OCI-LY3 (cell line): ENCODE results near the gene RERE.

Source experiments
- CTCF ChIP-seq: fragments of 200-600, 300-600 bp; sonication (generic); IDR thresholded peaks from 2 replicates; pipeline ENCODE4 v1.5.1; 2014; ENCODE audit warnings: antibody characterized with exemption, low read length, low read depth
- EZH2phosphoT487 ChIP-seq: fragments of 200-600 bp; shearing (Covaris generic); IDR thresholded peaks from 2 replicates; pipeline ENCODE4 v1.6.1; 2018; ENCODE audit warnings: antibody characterized with exemption, mixed run types, low read depth

- TF ChIP-seq CTCF (no peak), EZH2phosphoT487 (no peak)
These were observed 298.3 kb downstream of the RERE start for GRCh38 chr1:8519167-8519566.
